Astrocyte (in vitro differentiated cells and primary cell): ENCODE measurements around the gene ZNF593. TPM values are rescaled to one million over a fixed set of nuclear protein-coding genes. Genes with fewer than 3 reads are reported as not detected.
A peak's percentile ranks its signal among the peaks of the same experiment; 100 is the strongest.

Experiments used
- DNase-seq: peaks from one replicate; pipeline ENCODE4 v3.0.0-alpha.2; 2010; ENCODE audit warnings: low read depth
- FAIRE-seq: peaks from 2 replicates; lab custom pipeline; 2011; peaks lifted over from hg19 to GRCh38; lab: Jason Lieb, UNC
- H2AFZ ChIP-seq: 2 replicates; pipeline ENCODE4 v1.6.0; 2012; ENCODE audit warnings: low read depth, low read length, inconsistent platforms
- H3K27ac ChIP-seq: 2 replicates; pipeline ENCODE4 v1.5.1; 2011; ENCODE audit warnings: low read depth, low read length, inconsistent platforms
- H3K27me3 ChIP-seq: 2 replicates; pipeline ENCODE4 v1.6.0; 2011; ENCODE audit warnings: low read length, inconsistent platforms; ENCODE audit not compliant: insufficient read depth
- H3K36me3 ChIP-seq: 2 replicates; pipeline ENCODE4 v1.5.1; 2011; ENCODE audit warnings: low read length, inconsistent platforms; ENCODE audit not compliant: insufficient read depth
- H3K4me1 ChIP-seq: 2 replicates; pipeline ENCODE4 v1.5.1; 2011; ENCODE audit warnings: low read length, inconsistent platforms; ENCODE audit not compliant: insufficient read depth
- H3K4me2 ChIP-seq: 2 replicates; pipeline ENCODE4 v1.6.0; 2012; ENCODE audit warnings: low read length, inconsistent platforms
- H3K4me3 ChIP-seq: 2 replicates; pipeline ENCODE4 v1.5.1; 2011; ENCODE audit warnings: low read depth, mild to moderate bottlenecking, low read length, inconsistent platforms; ENCODE audit not compliant: insufficient read depth
- H3K79me2 ChIP-seq: 2 replicates; pipeline ENCODE4 v1.6.0; 2012; ENCODE audit warnings: mild to moderate bottlenecking, low read length, inconsistent platforms; ENCODE audit not compliant: insufficient read depth
- H3K9ac ChIP-seq: 2 replicates; pipeline ENCODE4 v1.6.0; 2012; ENCODE audit warnings: mild to moderate bottlenecking, low read length, inconsistent platforms
- H3K9me3 ChIP-seq: 2 replicates; pipeline ENCODE4 v1.5.1; 2012; ENCODE audit warnings: low read depth, mild to moderate bottlenecking, low read length, inconsistent platforms; ENCODE audit not compliant: insufficient read depth
- H4K20me1 ChIP-seq: 2 replicates; pipeline ENCODE4 v1.6.0; 2012; ENCODE audit warnings: low read length, inconsistent platforms; ENCODE audit not compliant: insufficient read depth
- H3K27ac Mint-ChIP-seq: one replicate; pipeline ENCODE4 v1.8.0; 2021; ENCODE audit warnings: mild to moderate bottlenecking, mixed read lengths; ENCODE audit not compliant: unreplicated experiment
- H3K27me3 Mint-ChIP-seq: one replicate; pipeline ENCODE4 v1.8.0; 2021; ENCODE audit warnings: low read depth, mixed read lengths; ENCODE audit not compliant: unreplicated experiment
- H3K36me3 Mint-ChIP-seq: one replicate; pipeline ENCODE4 v1.8.0; 2021; ENCODE audit warnings: low read depth, mixed read lengths; ENCODE audit not compliant: unreplicated experiment
- H3K4me1 Mint-ChIP-seq: one replicate; pipeline ENCODE4 v1.8.0; 2021; ENCODE audit warnings: low read depth, mixed read lengths; ENCODE audit not compliant: unreplicated experiment
- H3K4me3 Mint-ChIP-seq: one replicate; pipeline ENCODE4 v1.8.0; 2021; ENCODE audit warnings: mild to moderate bottlenecking, moderate library complexity, mixed read lengths; ENCODE audit not compliant: unreplicated experiment
- H3K9me3 Mint-ChIP-seq: one replicate; pipeline ENCODE4 v1.8.0; 2021; ENCODE audit warnings: mild to moderate bottlenecking, mixed read lengths; ENCODE audit not compliant: unreplicated experiment
- CTCF ChIP-seq: IDR thresholded peaks from 2 replicates; pipeline ENCODE4 v1.5.1; 2011; ENCODE audit warnings: low read depth, mild to moderate bottlenecking, inconsistent platforms, low read length, moderate library complexity; ENCODE audit not compliant: insufficient read depth
- EZH2 ChIP-seq: IDR thresholded peaks from 2 replicates; pipeline ENCODE4 v1.6.1; 2012; ENCODE audit warnings: mild to moderate bottlenecking, low read length, inconsistent platforms; ENCODE audit not compliant: insufficient read depth
- total RNA-seq: library from RNA; stranded (reverse); gene quantifications from 2 replicates; pipeline ENCODE4 v1.2.1, GENCODE V29; 2021

The ZNF593 gene
- total RNA-seq, 1 donor from 2014 or later, result 34.4 TPM

- Histone ChIP-seq H3K27me3 (peaks cover 2% of the 10 kb centered on the region), H3K36me3 (no peaks in the 10 kb centered on the region), H3K9ac (no peak overlapping the region), H2AFZ (peak overlapping the region; percentile 91), H3K4me3 (peak overlapping the region; percentile 51), H3K27ac (no peak overlapping the region), H3K4me1 (peaks cover 22% of the 10 kb centered on the region), H3K4me2 (peak overlapping the region; percentile 86), H4K20me1 (no peaks in the 10 kb centered on the region), H3K79me2 (no peaks in the 10 kb centered on the region), H3K9me3 (no peaks in the 10 kb centered on the region)
- TF ChIP-seq CTCF, result no peak
- TF ChIP-seq EZH2, result no peak
- Mint-ChIP-seq H3K4me1 (peaks cover 22% of the 10 kb centered on the region), H3K36me3 (no peaks in the 10 kb centered on the region), H3K27me3 (peaks cover 13% of the 10 kb centered on the region), H3K27ac (peak overlapping the region; percentile 53), H3K4me3 (peak overlapping the region; percentile 77), H3K9me3 (no peaks in the 10 kb centered on the region)
- FAIRE-seq (no peak), DNase-seq (peak; percentile 40)
Observed at GRCh38 chr1:26161415-26162219, 8.1 kb upstream of the ZNF593 start.

GRCh38 chr1:26162220-26162709 lies 7.4 kb upstream of the ZNF593 start:
- Mint-ChIP-seq H3K27me3 (peaks cover 13% of the 10 kb centered on the region), H3K27ac (peak overlapping the region; percentile 53), H3K4me1 (peaks cover 22% of the 10 kb centered on the region), H3K36me3 (no peaks in the 10 kb centered on the region), H3K4me3 (peak overlapping the region; percentile 77), H3K9me3 (no peaks in the 10 kb centered on the region)
- H3K27ac ChIP-seq, result no peak overlapping the region
- no peak for TF ChIP-seq EZH2
- TF ChIP-seq CTCF, result no peak
- peak overlapping the region; percentile 86 for H3K4me2 ChIP-seq
- FAIRE-seq (no peak), DNase-seq (no peak)
- H3K9ac ChIP-seq, result no peak overlapping the region
- H3K79me2 ChIP-seq, result no peaks in the 10 kb centered on the region
- peaks cover 20% of the 10 kb centered on the region for H3K4me1 ChIP-seq
- H4K20me1 ChIP-seq, result no peaks in the 10 kb centered on the region
- no peaks in the 10 kb centered on the region for H3K36me3 ChIP-seq
- H3K4me3 ChIP-seq, result peak overlapping the region; percentile 51
- peaks cover 2% of the 10 kb centered on the region for H3K27me3 ChIP-seq
- no peaks in the 10 kb centered on the region for H3K9me3 ChIP-seq
- peak overlapping the region; percentile 91 for H2AFZ ChIP-seq

GRCh38 chr1:26163684-26164035 lies 6.0 kb upstream of the ZNF593 start:
- no peak overlapping the region for H3K27ac ChIP-seq
- peak overlapping the region; percentile 80 for H3K4me2 ChIP-seq
- Mint-ChIP-seq H3K36me3 (no peaks in the 10 kb centered on the region), H3K27ac (no peak overlapping the region), H3K9me3 (no peaks in the 10 kb centered on the region), H3K4me3 (peak overlapping the region; percentile 45), H3K27me3 (peaks cover 4% of the 10 kb centered on the region), H3K4me1 (peaks cover 18% of the 10 kb centered on the region)
- H3K27me3 ChIP-seq, result peaks cover 2% of the 10 kb centered on the region
- H3K9ac ChIP-seq, result no peak overlapping the region
- H2AFZ ChIP-seq, result no peak overlapping the region
- TF ChIP-seq CTCF, result no peak
- TF ChIP-seq EZH2, result no peak
- no peak for FAIRE-seq
- no peak overlapping the region for H3K4me3 ChIP-seq
- H4K20me1 ChIP-seq, result no peaks in the 10 kb centered on the region
- no peaks in the 10 kb centered on the region for H3K79me2 ChIP-seq
- no peak for DNase-seq
- peaks cover 20% of the 10 kb centered on the region for H3K4me1 ChIP-seq
- no peaks in the 10 kb centered on the region for H3K36me3 ChIP-seq
- H3K9me3 ChIP-seq, result no peaks in the 10 kb centered on the region
